Dermis microvascular lymphatic vessel endothelial cell (primary cell): ENCODE measurements around the gene ITIH2. TPM values are rescaled to one million over a fixed set of nuclear protein-coding genes. Genes with fewer than 3 reads are reported as not detected.
"Not testable (repeated sequence)": the region's sequence is repeated elsewhere in the genome, so short reads cannot be mapped to it uniquely, and the experiment has no call there.

ENCODE experiments used
- DNase-seq, 2 donors: peaks; one replicate each; pipeline versions ENCODE4 v3.0.0 to v3.0.0-alpha.2; 2010; ENCODE audit warnings: low read depth in 2 of 2
- total RNA-seq: library from RNA; depleted of rRNA; stranded (reverse); fragments of >200 nt; gene quantifications from 2 replicates; pipeline ENCODE4 v1.2.1, GENCODE V29; 2014

The ITIH2 gene
- total RNA-seq, 1 donor from 2014 or later: not detected

GRCh38 chr10:7696545-7696944, 6.6 kb upstream of the ITIH2 start:
- no peak for DNase-seq

- no peak for DNase-seq
These were observed 5.7 kb upstream of the ITIH2 start for GRCh38 chr10:7697426-7697825.

GRCh38 chr10:7700577-7701125, 2.5 kb upstream of the ITIH2 start:
- DNase-seq: no peak

- DNase-seq: no peak
These were observed 1.9 kb upstream of the ITIH2 start for GRCh38 chr10:7701158-7701742.

- no peak for DNase-seq
These were observed 766 bp upstream of the ITIH2 start for GRCh38 chr10:7702288-7702812.

- DNase-seq: no peak
These were observed 1.2 kb downstream of the ITIH2 start for GRCh38 chr10:7704071-7705016.

- no peak for DNase-seq
These were observed 2.2 kb downstream of the ITIH2 start for GRCh38 chr10:7705341-7705740.

- DNase-seq: no peak
These were observed 3.5 kb downstream of the ITIH2 start for GRCh38 chr10:7706534-7707073.

- no peak for DNase-seq
These were observed 4.0 kb downstream of the ITIH2 start for GRCh38 chr10:7707102-7707501.

GRCh38 chr10:7707858-7708622, 4.9 kb downstream of the ITIH2 start:
- no peak for DNase-seq

- no peak for DNase-seq
These were observed 5.7 kb downstream of the ITIH2 start for GRCh38 chr10:7708832-7709231.

- DNase-seq: no peak
These were observed 7.3 kb downstream of the ITIH2 start for GRCh38 chr10:7710446-7710845.

- DNase-seq: not testable (repeated sequence)
These were observed 8.0 kb downstream of the ITIH2 start for GRCh38 chr10:7711075-7711474.

GRCh38 chr10:7715515-7715914, 12.4 kb downstream of the ITIH2 start:
- DNase-seq: no peak

GRCh38 chr10:7717767-7718166, 14.7 kb downstream of the ITIH2 start:
- no peak for DNase-seq

- DNase-seq: no peak
These were observed 15.6 kb downstream of the ITIH2 start for GRCh38 chr10:7718685-7719084.

- DNase-seq: no peak
These were observed 17.4 kb downstream of the ITIH2 start for GRCh38 chr10:7720478-7720877.

- no peak for DNase-seq
These were observed 19.9 kb downstream of the ITIH2 start for GRCh38 chr10:7722927-7723529.

GRCh38 chr10:7734821-7735220, 31.7 kb downstream of the ITIH2 start:
- no peak for DNase-seq

GRCh38 chr10:7738536-7739407, 35.7 kb downstream of the ITIH2 start:
- DNase-seq: no peak
